CD8-positive, alpha-beta memory T cell (primary cell): ENCODE data around the gene CALCB. TPM values are rescaled to one million over a fixed set of nuclear protein-coding genes. Genes with fewer than 3 reads are reported as not detected.

Experiments
- CTCF ChIA-PET: fragments of 350-600 bp; sonication (Branson Sonifier 250); formaldehyde crosslinking; loops from one replicate; lab custom pipeline; 2021; ENCODE audit warnings: antibody characterized with exemption; lab: Charles Lee
- POLR2A ChIA-PET: fragments of 350-600 bp; sonication (Branson Sonifier 250); formaldehyde crosslinking; loops from one replicate; lab custom pipeline; 2021; ENCODE audit warnings: antibody characterized with exemption; lab: Charles Lee
- DNase-seq, 5 donors: peaks; one replicate each; pipeline versions ENCODE4 v3.0.0 to v3.0.0-alpha.2; 2020 to 2022; ENCODE audit warnings: mixed read lengths in 1 of 5
- H3K27ac ChIP-seq: one replicate; pipeline ENCODE4 v1.7.0; 2013; ENCODE audit warnings: low read depth, mild to moderate bottlenecking, low read length, moderate library complexity
- H3K27me3 ChIP-seq: 2 replicates; pipeline ENCODE4 v1.7.0; 2013; ENCODE audit warnings: low read length, mild to moderate bottlenecking; ENCODE audit not compliant: insufficient read depth, poor library complexity, severe bottlenecking
- H3K36me3 ChIP-seq: 2 replicates; pipeline ENCODE4 v1.7.0; 2013; ENCODE audit warnings: mild to moderate bottlenecking, low read length, moderate library complexity; ENCODE audit not compliant: insufficient read depth
- H3K4me1 ChIP-seq: 2 replicates; pipeline ENCODE4 v1.7.0; 2013; ENCODE audit warnings: mild to moderate bottlenecking, low read length, moderate library complexity; ENCODE audit not compliant: insufficient read depth
- H3K4me3 ChIP-seq: 2 replicates; pipeline ENCODE4 v1.7.0; 2013; ENCODE audit warnings: mild to moderate bottlenecking, low read length
- H3K9me3 ChIP-seq: 2 replicates; pipeline ENCODE4 v1.7.0; 2013; ENCODE audit warnings: mild to moderate bottlenecking, low read length
- H3K27ac Mint-ChIP-seq, 8 donors: one replicate each; pipeline ENCODE4 v1.8.0; 2020 to 2021; ENCODE audit warnings: mixed read lengths in 8 of 8, mild to moderate bottlenecking in 6 of 8, inconsistent platforms in 3 of 8, moderate library complexity in 3 of 8
- H3K27me3 Mint-ChIP-seq, 2 donors: one replicate each; pipeline ENCODE4 v1.8.0; 2020 to 2021; ENCODE audit warnings: mixed read lengths in 2 of 2, mild to moderate bottlenecking in 1 of 2, moderate library complexity in 1 of 2
- H3K36me3 Mint-ChIP-seq, 3 donors: one replicate each; pipeline ENCODE4 v1.8.0; 2020 to 2021; ENCODE audit warnings: mixed read lengths in 3 of 3, inconsistent platforms in 1 of 3, mild to moderate bottlenecking in 1 of 3
- H3K4me1 Mint-ChIP-seq, 3 donors: one replicate each; pipeline ENCODE4 v1.8.0; 2020 to 2021; ENCODE audit warnings: mixed read lengths in 3 of 3, inconsistent platforms in 1 of 3, mild to moderate bottlenecking in 1 of 3
- H3K4me3 Mint-ChIP-seq, 7 donors: one replicate each; pipeline ENCODE4 v1.8.0; 2020 to 2021; ENCODE audit warnings: mixed read lengths in 7 of 7, mild to moderate bottlenecking in 6 of 7, moderate library complexity in 4 of 7, inconsistent platforms in 2 of 7
- H3K9me3 Mint-ChIP-seq, 5 donors: one replicate each; pipeline ENCODE4 v1.8.0; 2020 to 2022; ENCODE audit warnings: mixed read lengths in 5 of 5, mild to moderate bottlenecking in 3 of 5, moderate library complexity in 2 of 5, inconsistent platforms in 1 of 5
- polyA plus RNA-seq: library from polyadenylated mRNA; unstranded; fragments of 300-500 nt; fragmentation: Illumina TruSeq; gene quantifications from one replicate; pipeline ENCODE4 v1.2.3, GENCODE V29; 2021
- total RNA-seq, 2 experiments: library from RNA; stranded (reverse); gene quantifications; one replicate each; pipeline ENCODE4 v1.2.3, GENCODE V29; 2021

The CALCB gene
- total and polyA plus RNA-seq, 3 experiments from 2014 or later = 0.26 to 0.47 (median 0.35) TPM

GRCh38 chr11:15106201-15106965, 33.0 kb downstream of the CALCB start:
- Mint-ChIP-seq H3K36me3 (no peaks in the 10 kb centered on the region), H3K27ac (no peak overlapping the region), H3K9me3 (peaks cover 0 to 4% (median 0%) of the 10 kb centered on the region in 5 donors), H3K4me1 (peaks cover 0 to under 1% (median 0%) of the 10 kb centered on the region in 3 donors), H3K27me3 (peaks cover 0 to 11% of the 10 kb centered on the region in 2 donors), H3K4me3 (no peak overlapping the region)
- Histone ChIP-seq H3K9me3 (no peaks in the 10 kb centered on the region), H3K36me3 (no peaks in the 10 kb centered on the region), H3K27ac (no peak overlapping the region), H3K4me1 (no peaks in the 10 kb centered on the region), H3K4me3 (no peak overlapping the region), H3K27me3 (no peaks in the 10 kb centered on the region)
- ChIA-PET CTCF (interaction anchor here (1.4 kb wide), 1 partner anchor 19 kb away, joined by 3 read pairs; no protein-coding TSS in a partner anchor), POLR2A (no interaction called here)
- no peak for DNase-seq

- Mint-ChIP-seq H3K27me3 (peaks cover 3 to 6% of the 10 kb centered on the region in 2 donors), H3K9me3 (peaks cover 0 to 4% (median 0%) of the 10 kb centered on the region in 5 donors), H3K4me1 (no peaks in the 10 kb centered on the region), H3K36me3 (no peaks in the 10 kb centered on the region), H3K27ac (no peak overlapping the region), H3K4me3 (no peak overlapping the region)
- Histone ChIP-seq H3K36me3 (no peaks in the 10 kb centered on the region), H3K4me1 (no peaks in the 10 kb centered on the region), H3K27me3 (no peaks in the 10 kb centered on the region), H3K27ac (no peak overlapping the region), H3K9me3 (no peaks in the 10 kb centered on the region), H3K4me3 (no peak overlapping the region)
- ChIA-PET CTCF (interaction anchor here (0.8 kb wide), 1 partner anchor 10 kb away, joined by 3 read pairs; no protein-coding TSS in a partner anchor), POLR2A (no interaction called here)
- DNase-seq = no peak
Measured at GRCh38 chr11:15107730-15108515, 34.5 kb downstream of the CALCB start.

GRCh38 chr11:15108592-15109130, 35.3 kb downstream of the CALCB start:
- Histone ChIP-seq H3K4me1 (no peaks in the 10 kb centered on the region), H3K27me3 (peaks cover 4% of the 10 kb centered on the region), H3K27ac (no peak overlapping the region), H3K4me3 (no peak overlapping the region), H3K9me3 (no peaks in the 10 kb centered on the region), H3K36me3 (no peaks in the 10 kb centered on the region)
- no peak for DNase-seq
- Mint-ChIP-seq H3K9me3 (peaks cover 0 to 4% (median 0%) of the 10 kb centered on the region in 5 donors), H3K4me3 (no peak overlapping the region), H3K27ac (no peak overlapping the region), H3K4me1 (peaks cover 5% of the 10 kb centered on the region in 3 donors), H3K36me3 (no peaks in the 10 kb centered on the region), H3K27me3 (peaks cover 8 to 9% of the 10 kb centered on the region in 2 donors)
- POLR2A ChIA-PET = no interaction called here
- CTCF ChIA-PET = interaction anchor here (0.8 to 3.8 kb wide), 2 partner anchors 8 to 10 kb away, joined by 3 to 18 read pairs; no protein-coding TSS in a partner anchor

GRCh38 chr11:15109602-15110001, 36.2 kb downstream of the CALCB start:
- peak overlapping the region in 1 of 8 donors; percentile 25 for H3K27ac Mint-ChIP-seq
- CTCF ChIA-PET = interaction anchor here (3.8 kb wide), 1 partner anchor 9 kb away, joined by 18 read pairs; no protein-coding TSS in a partner anchor

GRCh38 chr11:15111215-15111614, 37.8 kb downstream of the CALCB start:
- H3K27ac Mint-ChIP-seq = no peak overlapping the region
- Histone ChIP-seq H3K9me3 (no peaks in the 10 kb centered on the region), H3K27me3 (peaks cover 13% of the 10 kb centered on the region), H3K36me3 (no peaks in the 10 kb centered on the region), H3K27ac (no peak overlapping the region), H3K4me3 (no peak overlapping the region), H3K4me1 (no peaks in the 10 kb centered on the region)
- H3K27me3 Mint-ChIP-seq = peaks cover 16 to 32% of the 10 kb centered on the region in 2 donors
- H3K36me3 Mint-ChIP-seq = peaks cover 0 to 1% (median 0%) of the 10 kb centered on the region in 3 donors
- ChIA-PET POLR2A (no interaction called here), CTCF (interaction anchor here (3.8 kb wide), 1 partner anchor 10 kb away, joined by 18 read pairs; no protein-coding TSS in a partner anchor)
- no peaks in the 10 kb centered on the region for H3K9me3 Mint-ChIP-seq
- no peak overlapping the region for H3K4me3 Mint-ChIP-seq
- H3K4me1 Mint-ChIP-seq = peaks cover 9 to 17% (median 12%) of the 10 kb centered on the region in 3 donors
- no peak for DNase-seq

More at GRCh38 chr11:15109602-15110001, 36.2 kb downstream of the CALCB start:
- Histone ChIP-seq H3K4me1 (no peaks in the 10 kb centered on the region), H3K36me3 (no peaks in the 10 kb centered on the region), H3K27ac (no peak overlapping the region), H3K4me3 (no peak overlapping the region), H3K9me3 (no peaks in the 10 kb centered on the region), H3K27me3 (peaks cover 6% of the 10 kb centered on the region)
- H3K4me1 Mint-ChIP-seq = peaks cover 9 to 12% (median 9%) of the 10 kb centered on the region in 3 donors
- H3K27me3 Mint-ChIP-seq = peaks cover 12 to 17% of the 10 kb centered on the region in 2 donors
- H3K4me3 Mint-ChIP-seq = no peak overlapping the region
- DNase-seq = no peak
- H3K9me3 Mint-ChIP-seq = no peaks in the 10 kb centered on the region
- POLR2A ChIA-PET = no interaction called here
- no peaks in the 10 kb centered on the region for H3K36me3 Mint-ChIP-seq

GRCh38 chr11:15112131-15112541, 38.7 kb downstream of the CALCB start:
- Histone ChIP-seq H3K27ac (no peak overlapping the region), H3K27me3 (peaks cover 16% of the 10 kb centered on the region), H3K4me1 (no peaks in the 10 kb centered on the region), H3K4me3 (no peak overlapping the region), H3K9me3 (no peaks in the 10 kb centered on the region), H3K36me3 (no peaks in the 10 kb centered on the region)
- Mint-ChIP-seq H3K9me3 (no peaks in the 10 kb centered on the region), H3K36me3 (peaks cover 0 to 1% (median 0%) of the 10 kb centered on the region in 3 donors), H3K4me3 (no peak overlapping the region), H3K27me3 (peaks cover 16 to 39% of the 10 kb centered on the region in 2 donors), H3K27ac (no peak overlapping the region), H3K4me1 (peaks cover 9 to 17% (median 12%) of the 10 kb centered on the region in 3 donors)
- ChIA-PET POLR2A (no interaction called here), CTCF (interaction anchor here (3.8 kb wide), 1 partner anchor 11 kb away, joined by 18 read pairs; no protein-coding TSS in a partner anchor)
- no peak for DNase-seq

- Mint-ChIP-seq H3K36me3 (peaks cover 0 to 1% (median 0%) of the 10 kb centered on the region in 3 donors), H3K9me3 (no peaks in the 10 kb centered on the region), H3K4me1 (peaks cover 9 to 17% (median 12%) of the 10 kb centered on the region in 3 donors), H3K27me3 (peaks cover 21 to 51% of the 10 kb centered on the region in 2 donors), H3K4me3 (peak overlapping the region in 3 of 7 donors; percentile 1 to 45 (median 4)), H3K27ac (peak overlapping the region in 1 of 8 donors; percentile 9)
- Histone ChIP-seq H3K4me1 (no peaks in the 10 kb centered on the region), H3K4me3 (no peak overlapping the region), H3K36me3 (no peaks in the 10 kb centered on the region), H3K27ac (no peak overlapping the region), H3K27me3 (peaks cover 21% of the 10 kb centered on the region), H3K9me3 (no peaks in the 10 kb centered on the region)
- ChIA-PET CTCF (interaction anchor here (0.9 to 1.3 kb wide), 2 partner anchors 12 to 13 kb away, joined by 3 to 4 read pairs; no protein-coding TSS in a partner anchor), POLR2A (no interaction called here)
- DNase-seq = no peak
Measured at GRCh38 chr11:15113381-15113780, 40.0 kb downstream of the CALCB start.
